T follicular helper cell (primary cell): ENCODE data around the gene EHD1.
"Not testable (repeated sequence)": the region's sequence is repeated elsewhere in the genome, so short reads cannot be mapped to it uniquely, and the experiment has no call there.

Experiments
- DNase-seq: peaks from one replicate; pipeline ENCODE4 v3.0.0-alpha.2; 2020; ENCODE audit warnings: low read depth

EHD1 gene

GRCh38 chr11:64826578-64827450 lies 51.6 kb downstream of the EHD1 start:
- no peak for DNase-seq

DNA sequence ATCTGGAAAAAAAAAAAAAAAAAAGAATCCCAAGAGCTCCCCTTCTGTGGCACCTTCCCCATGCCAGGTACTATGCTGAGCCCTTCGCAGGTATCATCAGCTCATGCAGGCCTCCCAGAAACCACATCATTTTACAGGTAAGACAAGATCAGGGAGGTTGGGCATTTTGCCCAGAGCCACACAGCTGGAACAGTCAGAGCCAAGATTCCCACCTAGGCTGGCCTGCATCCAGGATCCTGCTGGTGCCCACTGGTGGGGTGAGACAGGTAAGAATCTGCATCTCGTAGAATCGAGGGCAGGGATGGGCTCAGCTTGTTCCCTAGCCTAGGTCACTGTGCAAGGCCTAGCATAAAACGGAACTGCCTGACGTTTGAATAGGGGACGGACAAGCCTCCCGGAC lies 52.4 kb downstream of the EHD1 start:
- no peak for DNase-seq

GRCh38 chr11:64823568-64824119 lies 54.8 kb downstream of the EHD1 start:
- no peak for DNase-seq

GRCh38 chr11:64817476-64817875 lies 60.9 kb downstream of the EHD1 start:
- no peak for DNase-seq

GRCh38 chr11:64815433-64815832 lies 63.0 kb downstream of the EHD1 start:
- not testable (repeated sequence) for DNase-seq

GRCh38 chr11:64814712-64815187 lies 63.7 kb downstream of the EHD1 start:
- DNase-seq, result no peak

DNA sequence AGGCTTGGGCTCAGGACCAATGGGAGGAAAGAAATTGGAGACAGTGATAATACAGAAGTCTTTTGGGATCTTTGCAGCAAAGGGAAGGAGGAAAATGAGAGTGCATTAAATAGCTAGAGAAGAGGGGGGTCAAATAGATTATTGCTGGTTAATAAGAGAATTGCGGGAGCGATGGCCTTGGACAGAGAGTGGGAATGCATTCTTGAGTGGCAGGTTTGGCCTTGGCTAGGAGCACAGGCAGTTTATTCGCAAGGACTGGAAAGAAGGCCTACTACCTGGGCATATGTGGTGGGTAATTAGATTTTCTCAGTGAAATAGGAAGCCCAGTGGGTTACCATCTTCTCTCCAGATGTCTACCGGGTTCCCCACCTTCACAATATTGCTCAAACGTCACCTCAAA lies 64.6 kb downstream of the EHD1 start:
- no peak for DNase-seq

DNA sequence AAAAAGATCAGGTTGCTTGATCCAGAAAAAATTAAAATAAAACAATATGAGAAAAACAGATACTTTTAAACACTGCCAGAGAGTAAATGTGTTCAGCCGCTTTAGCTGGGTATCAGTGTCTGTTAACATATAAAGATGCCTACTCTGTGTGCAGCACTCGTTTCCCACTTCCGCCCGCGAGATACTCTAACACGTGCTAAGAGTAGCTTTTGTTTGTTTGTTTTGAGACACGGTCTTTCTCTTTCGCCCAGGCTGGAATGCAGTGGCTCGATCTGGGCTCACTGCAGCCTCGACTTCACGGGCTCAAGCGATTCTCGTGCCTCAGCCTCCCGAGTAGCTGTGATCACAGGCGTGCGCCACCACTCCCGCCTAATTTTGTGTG lies 67.5 kb downstream of the EHD1 start:
- DNase-seq, result peak; percentile 44

DNA sequence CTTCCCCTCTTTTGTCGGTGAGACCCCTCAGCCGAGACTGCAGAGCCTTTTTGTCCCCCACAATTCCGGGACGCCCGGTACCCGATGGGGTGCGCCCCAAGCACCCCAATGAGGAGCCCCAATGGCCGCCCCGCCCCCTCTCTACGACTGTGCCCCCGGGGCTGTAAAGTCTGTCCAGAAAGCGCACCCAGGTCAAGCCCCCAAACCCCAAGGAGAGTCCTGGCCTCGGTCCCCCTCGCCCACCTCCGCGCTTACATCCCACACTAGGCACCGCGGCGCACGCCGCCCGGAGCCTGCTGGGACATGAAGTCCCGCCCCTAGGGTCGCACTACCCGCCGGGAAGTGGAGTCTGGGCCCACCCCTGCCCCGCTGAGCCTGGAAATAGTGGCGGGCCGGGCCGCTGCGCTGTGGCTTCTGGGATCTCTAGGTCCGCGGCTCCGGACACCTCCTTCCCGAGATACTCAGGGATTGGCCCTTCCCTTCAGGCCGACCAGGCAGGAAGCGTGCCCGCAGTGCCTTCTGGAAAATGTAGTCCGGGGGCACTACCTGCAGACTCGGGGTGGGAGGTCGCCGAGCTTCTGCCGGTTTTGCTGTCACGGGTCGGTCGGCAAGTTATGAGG lies 68.0 kb downstream of the EHD1 start, which contains the start of gene MEN1:
Gene MEN1, minus strand, starts transcription at position 281 of the 620 bp plus-strand sequence. CDS start 442 bp downstream, outside the sequence.
- peak; percentile 58 for DNase-seq

- no peak for DNase-seq
Observed at GRCh38 chr11:64809781-64810241, 68.6 kb downstream of the EHD1 start.

DNA sequence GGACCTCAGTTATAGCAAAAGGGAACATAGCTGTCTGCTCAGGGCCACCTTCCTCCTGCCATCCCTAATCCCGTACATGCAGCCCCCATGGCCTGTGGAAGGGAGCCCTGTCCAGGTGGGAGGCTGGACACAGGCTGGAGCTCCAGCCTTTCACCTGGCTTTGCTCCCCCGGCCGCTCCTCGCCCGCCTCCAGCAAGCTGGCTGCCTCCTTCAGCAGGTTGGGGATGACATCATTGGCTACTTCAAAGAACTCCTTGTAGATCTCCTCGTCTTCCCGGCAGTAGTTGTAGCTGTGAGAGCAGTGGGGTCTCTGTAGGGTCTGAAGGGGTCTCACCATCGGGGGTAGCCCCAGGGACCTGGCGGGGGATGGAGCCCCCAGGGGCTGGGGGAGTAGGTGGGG lies 72.9 kb downstream of the EHD1 start:
- no peak for DNase-seq

- no peak for DNase-seq
Observed at GRCh38 chr11:64804346-64805210, 73.8 kb downstream of the EHD1 start.

DNA sequence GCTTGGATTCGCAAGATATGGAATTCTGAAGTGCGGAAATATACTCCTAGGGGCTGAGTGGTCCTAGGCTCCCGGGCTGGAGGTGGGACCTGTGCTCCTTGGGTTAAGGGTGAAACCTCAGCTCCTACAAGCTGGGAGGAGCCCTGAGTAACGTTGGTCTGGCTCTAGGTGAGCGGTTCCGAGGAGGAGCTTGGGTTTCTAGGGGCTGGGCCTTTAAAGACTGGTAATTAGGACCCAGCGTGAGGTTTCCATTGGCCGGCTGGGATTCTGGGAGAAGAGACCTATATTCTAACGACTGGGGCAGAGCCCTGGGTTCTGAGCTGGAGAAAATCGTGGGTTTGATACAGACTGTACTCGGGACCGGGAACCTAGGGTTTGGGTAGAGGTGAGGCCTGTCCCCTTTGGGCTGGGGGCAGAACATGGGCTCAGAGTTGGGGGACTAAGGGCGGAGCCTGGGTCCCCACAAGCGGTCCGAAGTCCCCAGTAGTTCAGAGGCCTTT lies 74.5 kb downstream of the EHD1 start:
- no peak for DNase-seq

GRCh38 chr11:64803158-64803845 lies 75.1 kb downstream of the EHD1 start, which contains the start of gene MAP4K2:
Gene MAP4K2, minus strand, starts transcription at chr11:64803214. Its CDS starts 65 bp downstream, at chr11:64803149.
- DNase-seq, result peak; percentile 84

DNA sequence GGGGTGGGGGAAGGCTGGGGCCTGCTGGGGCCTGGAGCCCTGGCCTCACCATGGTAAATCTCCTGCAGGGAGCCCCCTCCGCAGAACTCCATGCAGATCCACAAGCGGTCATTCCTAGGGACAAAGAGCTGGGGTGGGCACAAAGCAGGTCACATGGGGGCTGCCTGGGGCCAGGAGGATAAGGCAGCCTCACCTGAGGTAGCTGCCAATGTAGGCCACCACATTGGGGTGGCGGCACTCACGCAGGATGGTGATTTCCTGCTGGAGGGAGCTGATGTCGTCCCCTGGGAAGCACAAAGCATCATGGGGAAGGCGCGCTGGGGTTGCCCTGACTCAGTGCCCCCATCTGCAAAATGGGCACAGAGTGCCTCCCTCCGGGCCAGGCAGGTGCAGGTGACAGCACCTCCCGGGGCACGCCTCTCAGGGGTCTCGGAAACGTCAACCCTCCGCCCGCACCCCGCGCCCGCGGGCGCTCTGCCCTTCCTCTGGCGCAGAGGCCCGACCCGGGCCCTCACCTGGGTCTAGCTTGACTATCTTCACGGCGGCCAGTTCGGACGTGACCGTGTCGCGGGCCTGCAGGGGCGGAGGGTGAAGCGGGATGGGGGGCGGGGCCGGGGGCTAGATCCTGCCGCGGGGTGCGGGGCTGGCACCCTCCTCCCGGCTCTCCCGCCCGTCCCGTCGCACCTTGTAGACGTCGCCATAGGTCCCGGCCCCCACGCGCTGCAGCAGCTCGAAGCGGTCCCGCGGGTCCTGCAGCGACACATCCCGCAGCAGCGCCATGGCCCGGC lies 75.9 kb downstream of the EHD1 start:
- DNase-seq, result no peak
